Suppressor macrophage treated with lipopolysaccharide for 4 hours (primary cell): Measurements from ENCODE around the gene STARD10.
A peak's percentile ranks its signal among the peaks of the same experiment; 100 is the strongest.

ENCODE experiments used
- DNase-seq: peaks from one replicate; pipeline ENCODE4 v3.0.0-alpha.2; 2020

The STARD10 gene

GRCh38 chr11:72760539-72761405 lies 33.1 kb downstream of the STARD10 start:
- peak; percentile 52 for DNase-seq

- DNase-seq: no peak
These were observed 34.3 kb downstream of the STARD10 start for GRCh38 chr11:72759468-72759985.

- DNase-seq: peak; percentile 87
These were observed 35.0 kb downstream of the STARD10 start for GRCh38 chr11:72758690-72759389.

GRCh38 chr11:72758304-72758689 lies 35.5 kb downstream of the STARD10 start:
- DNase-seq: peak; percentile 52

GRCh38 chr11:72755713-72756285 lies 38.0 kb downstream of the STARD10 start:
- no peak for DNase-seq

- DNase-seq: no peak
These were observed 39.2 kb downstream of the STARD10 start for GRCh38 chr11:72754544-72755155.

GRCh38 chr11:72754149-72754543 lies 39.7 kb downstream of the STARD10 start:
- DNase-seq: no peak

- no peak for DNase-seq
These were observed 40.3 kb downstream of the STARD10 start for GRCh38 chr11:72753341-72754148.

GRCh38 chr11:72752088-72752914 lies 41.5 kb downstream of the STARD10 start, which contains the start of gene ARAP1:
TSS of gene ARAP1 (minus strand) at chr11:72752408. CDS start at chr11:72727128, 25,280 bp downstream.
- peak; percentile 80 for DNase-seq

GRCh38 chr11:72751116-72752087 lies 42.4 kb downstream of the STARD10 start:
- DNase-seq: no peak

- no peak for DNase-seq
These were observed 43.2 kb downstream of the STARD10 start for GRCh38 chr11:72750556-72751115.

GRCh38 chr11:72750086-72750485 lies 43.8 kb downstream of the STARD10 start:
- no peak for DNase-seq

GRCh38 chr11:72747289-72747855 lies 46.5 kb downstream of the STARD10 start:
- no peak for DNase-seq

- no peak for DNase-seq
These were observed 47.0 kb downstream of the STARD10 start for GRCh38 chr11:72746821-72747220.

GRCh38 chr11:72745925-72746550 lies 47.8 kb downstream of the STARD10 start:
- no peak for DNase-seq

GRCh38 chr11:72745511-72745910 lies 48.3 kb downstream of the STARD10 start:
- DNase-seq: no peak

GRCh38 chr11:72744474-72744873 lies 49.4 kb downstream of the STARD10 start:
- no peak for DNase-seq

- no peak for DNase-seq
These were observed 50.3 kb downstream of the STARD10 start for GRCh38 chr11:72743321-72744221.
